ENCODE data around the gene WDR27.

- TF ChIP-seq CTCF (IDR thresholded peaks at IDR 0.05; ENCODE audit: borderline replicate concordance, extremely low read depth, low read length, poor library complexity, severe bottlenecking): no peak
- TF ChIP-seq EZH2 (IDR thresholded peaks at IDR 0.05; ENCODE audit: borderline replicate concordance, low read depth, low read length, severe bottlenecking): no peak
These were observed 193.4 kb downstream of the WDR27 start for GRCh38 chr6:169508452-169508851.

All from DND-41 (cell line).